ENCODE measurements around the gene SYNJ2BP. TPM values are rescaled to one million over a fixed set of nuclear protein-coding genes. Genes with fewer than 3 reads are reported as not detected.

Gene SYNJ2BP
- total and polyA plus RNA-seq, 9 of the 15 experiments (the other 6 are each of a cell fraction or from before 2014, with no cell fraction given): 1.8 to 4.6 (median 3.3) TPM

- TF ChIP-seq HMBOX1 (IDR thresholded peaks at IDR 0.05) (no peak), MIER1 (IDR thresholded peaks at IDR 0.05; ENCODE audit: low read depth) (no peak), NFIC (IDR thresholded peaks at IDR 0.05) (no peak), ZNF143 (CRISPR knock-in tag; IDR thresholded peaks at IDR 0.05) (no peak), ZBTB17 (CRISPR knock-in tag; IDR thresholded peaks at IDR 0.05) (no peak), ZNF707 (CRISPR knock-in tag; conservative IDR thresholded peaks at IDR 0.05) (no peak), HDAC8 (tag; IDR thresholded peaks at IDR 0.05) (no peak), ZFP36 (IDR thresholded peaks at IDR 0.05; ENCODE audit: low read depth, low read length, partially characterized antibody) (no peak), ZBTB8A (IDR thresholded peaks at IDR 0.05; ENCODE audit: partially characterized antibody) (no peak), ZNF12 (CRISPR knock-in tag; IDR thresholded peaks at IDR 0.05) (no peak), E4F1 (CRISPR knock-in tag; IDR thresholded peaks at IDR 0.05; ENCODE audit: borderline replicate concordance) (no peak), CGGBP1 (CRISPR knock-in tag; IDR thresholded peaks at IDR 0.05) (no peak), ZNF507 (tag; conservative IDR thresholded peaks at IDR 0.05) (no peak), MEIS2 (IDR thresholded peaks at IDR 0.05; ENCODE audit: partially characterized antibody) (no peak), MAFG (tag; conservative IDR thresholded peaks at IDR 0.05) (no peak), TGIF2 (CRISPR knock-in tag; IDR thresholded peaks at IDR 0.05) (no peak), NFATC3 (IDR thresholded peaks at IDR 0.05) (no peak)
- TF ChIP-seq, protein P1, sequence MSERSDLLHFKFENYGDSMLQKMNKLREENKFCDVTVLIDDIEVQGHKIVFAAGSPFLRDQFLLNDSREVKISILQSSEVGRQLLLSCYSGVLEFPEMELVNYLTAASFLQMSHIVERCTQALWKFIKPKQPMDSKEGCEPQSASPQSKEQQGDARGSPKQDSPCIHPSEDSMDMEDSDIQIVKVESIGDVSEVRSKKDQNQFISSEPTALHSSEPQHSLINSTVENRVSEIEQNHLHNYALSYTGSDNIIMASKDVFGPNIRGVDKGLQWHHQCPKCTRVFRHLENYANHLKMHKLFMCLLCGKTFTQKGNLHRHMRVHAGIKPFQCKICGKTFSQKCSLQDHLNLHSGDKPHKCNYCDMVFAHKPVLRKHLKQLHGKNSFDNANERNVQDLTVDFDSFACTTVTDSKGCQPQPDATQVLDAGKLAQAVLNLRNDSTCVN (CRISPR knock-in tag; IDR thresholded peaks at IDR 0.05): no peak
- H3K4me3 ChIP-seq: no peak overlapping the region
- H3K27ac ChIP-seq (ENCODE audit: extremely low read depth, low read depth, low read length): no peak overlapping the region
- CTCF ChIA-PET (ENCODE audit: low intra/inter-chr PET ratio): no interaction called here
- no peak overlapping the region for H2AFZ ChIP-seq (ENCODE audit: low read depth, low read length)
- in situ Hi-C loops (cut with MboI) (no loop called here), intact Hi-C loops (cut with micrococcal nuclease) (no loop called here)
- ATAC-seq (no peak), DNase-seq (ENCODE audit: extremely low read depth in 1 of 4, low spot score in 3 of 4) (no peak), FAIRE-seq (no peak)
- no peak overlapping the region for H3K9ac ChIP-seq (ENCODE audit: insufficient read depth in 1 of 2, low read depth in 2 of 2, low read length in 2 of 2)
- no peak overlapping the region for H3K4me2 ChIP-seq (ENCODE audit: insufficient read depth, low read length)
- H3K9me3 ChIP-seq (replicated peaks; ENCODE audit: control insufficient read depth, insufficient read depth, low read depth, low read length): no peaks in the 10 kb centered on the region
- H3K27me3 ChIP-seq (ENCODE audit: control insufficient read depth in 2 of 2, insufficient read depth in 2 of 2, low read length in 2 of 2): no peaks in the 10 kb centered on the region
- H3K9me1 ChIP-seq (ENCODE audit: control insufficient read depth, insufficient read depth, low read length): no peaks in the 10 kb centered on the region
- POLR2A ChIA-PET: no interaction called here
- BruUV-seq (replicated peaks): no TSS peak
- peaks cover 0 to 3% of the 10 kb centered on the region in 2 experiments; a peak in 1 of 5 replicates for H3K4me1 ChIP-seq (replicated peaks in 1 of 2; ENCODE audit: control insufficient read depth in 2 of 2, insufficient read depth in 2 of 2, low read length in 2 of 2)
- H3K36me3 ChIP-seq (ENCODE audit: control insufficient read depth, insufficient read depth, low read length): no peaks in the 10 kb centered on the region
- H3K79me2 ChIP-seq (ENCODE audit: control insufficient read depth, insufficient read depth, low read length): no peaks in the 10 kb centered on the region
- no peaks in the 10 kb centered on the region for H4K20me1 ChIP-seq (replicated peaks; ENCODE audit: control insufficient read depth, insufficient read depth, low read length)
- 13% methylated on average over 6 of the region's 23 CpGs for WGBS (ENCODE audit: insufficient coverage, low coverage, missing lambda C conversion rate)
Observed at GRCh38 chr14:70398706-70399431, 18.0 kb downstream of the SYNJ2BP start.
